ENCODE measurements around the gene EOLA2. TPM values are rescaled to one million over a fixed set of nuclear protein-coding genes. Genes with fewer than 3 reads are reported as not detected.
A peak's percentile ranks its signal among the peaks of the same experiment; 100 is the strongest.
"Not testable (repeated sequence)": the region's sequence is repeated elsewhere in the genome, so short reads cannot be mapped to it uniquely, and the experiment has no call there.

EOLA2 gene
- total RNA-seq, 1 donor from 2014 or later = 45.1 TPM

- not testable (repeated sequence) for DNase-seq (ENCODE audit: low spot score); H3K4me3 Mint-ChIP-seq (ENCODE audit: low read depth); H3K4me1 Mint-ChIP-seq (ENCODE audit: low read depth); H3K9me3 Mint-ChIP-seq; H3K27me3 Mint-ChIP-seq (ENCODE audit: low read depth); H3K27ac Mint-ChIP-seq
- intact Hi-C loops (cut with micrococcal nuclease) = loop anchor here (10.0 kb wide), 2 partner anchors 411 to 629 kb away; no protein-coding TSS in a partner anchor
- peaks cover 13% of the 10 kb centered on the region for H3K36me3 Mint-ChIP-seq (ENCODE audit: low read depth)
Measured at GRCh38 chrX:149945820-149946219, 7.5 kb upstream of the EOLA2 start.

GRCh38 chrX:149945087-149945670 lies 6.9 kb upstream of the EOLA2 start:
- not testable (repeated sequence) for H3K4me3 Mint-ChIP-seq (ENCODE audit: low read depth); DNase-seq (ENCODE audit: low spot score); H3K4me1 Mint-ChIP-seq (ENCODE audit: low read depth); H3K9me3 Mint-ChIP-seq; H3K27me3 Mint-ChIP-seq (ENCODE audit: low read depth); H3K27ac Mint-ChIP-seq
- intact Hi-C loops (cut with micrococcal nuclease) = loop anchor here (10.0 kb wide), 2 partner anchors 410 to 630 kb away; no protein-coding TSS in a partner anchor
- peaks cover 13% of the 10 kb centered on the region for H3K36me3 Mint-ChIP-seq (ENCODE audit: low read depth)

GRCh38 chrX:149940674-149941024 lies 2.4 kb upstream of the EOLA2 start:
- not testable (repeated sequence) for H3K4me1 Mint-ChIP-seq (ENCODE audit: low read depth); H3K27me3 Mint-ChIP-seq (ENCODE audit: low read depth); H3K36me3 Mint-ChIP-seq (ENCODE audit: low read depth); DNase-seq (ENCODE audit: low spot score); H3K9me3 Mint-ChIP-seq
- peak overlapping the region; percentile 82 for H3K4me3 Mint-ChIP-seq (ENCODE audit: low read depth)
- intact Hi-C loops (cut with micrococcal nuclease) = loop anchor here (2.0 to 10.0 kb wide), 3 partner anchors 68 to 634 kb away; no protein-coding TSS in a partner anchor
- peak overlapping the region; percentile 90 for H3K27ac Mint-ChIP-seq

- Mint-ChIP-seq H3K4me1 (ENCODE audit: low read depth) (peaks cover 1% of the 10 kb centered on the region), H3K36me3 (ENCODE audit: low read depth) (no peaks in the 10 kb centered on the region), H3K27me3 (ENCODE audit: low read depth) (no peaks in the 10 kb centered on the region), H3K9me3 (no peaks in the 10 kb centered on the region), H3K4me3 (ENCODE audit: low read depth) (peak overlapping the region; percentile 82), H3K27ac (peak overlapping the region; percentile 90)
- peak; percentile 89 for DNase-seq (ENCODE audit: low spot score)
- intact Hi-C loops (cut with micrococcal nuclease) = loop anchor here (2.0 to 10.0 kb wide), 5 partner anchors 67 to 955 kb away; partner anchors contain the start of genes CD99L2 and MTMR1
Measured at GRCh38 chrX:149939905-149940673, 1.8 kb upstream of the EOLA2 start.

- peak overlapping the region; percentile 82 for H3K4me3 Mint-ChIP-seq (ENCODE audit: low read depth)
- no peaks in the 10 kb centered on the region for H3K27me3 Mint-ChIP-seq (ENCODE audit: low read depth)
- peak overlapping the region; percentile 90 for H3K27ac Mint-ChIP-seq
- DNase-seq (ENCODE audit: low spot score) = no peak
- no peaks in the 10 kb centered on the region for H3K9me3 Mint-ChIP-seq
- H3K4me1 Mint-ChIP-seq (ENCODE audit: low read depth) = peaks cover 1% of the 10 kb centered on the region
- intact Hi-C loops (cut with micrococcal nuclease) = loop anchor here (10.0 kb wide), 2 partner anchors 755 to 955 kb away; partner anchors contain the start of genes CD99L2 and MTMR1
- peaks cover 2% of the 10 kb centered on the region for H3K36me3 Mint-ChIP-seq (ENCODE audit: low read depth)
Measured at GRCh38 chrX:149939655-149939904, 1.3 kb upstream of the EOLA2 start.

GRCh38 chrX:149938881-149939654 lies 777 bp upstream of the EOLA2 start:
- H3K36me3 Mint-ChIP-seq (ENCODE audit: low read depth) = peaks cover 6% of the 10 kb centered on the region
- no peaks in the 10 kb centered on the region for H3K9me3 Mint-ChIP-seq
- H3K27ac Mint-ChIP-seq = peak overlapping the region; percentile 67
- DNase-seq (ENCODE audit: low spot score) = peak; percentile 85
- no peak overlapping the region for H3K4me3 Mint-ChIP-seq (ENCODE audit: low read depth)
- no peaks in the 10 kb centered on the region for H3K27me3 Mint-ChIP-seq (ENCODE audit: low read depth)
- H3K4me1 Mint-ChIP-seq (ENCODE audit: low read depth) = peaks cover 1% of the 10 kb centered on the region
- intact Hi-C loops (cut with micrococcal nuclease) = loop anchor here (10.0 kb wide), 2 partner anchors 756 to 956 kb away; partner anchors contain the start of genes CD99L2 and MTMR1

GRCh38 chrX:149937871-149938426 lies 342 bp downstream of the EOLA2 start:
- Mint-ChIP-seq H3K9me3 (no peaks in the 10 kb centered on the region), H3K36me3 (ENCODE audit: low read depth) (peaks cover 6% of the 10 kb centered on the region), H3K27ac (peak overlapping the region; percentile 99), H3K4me3 (ENCODE audit: low read depth) (peak overlapping the region; percentile 86), H3K27me3 (ENCODE audit: low read depth) (no peaks in the 10 kb centered on the region), H3K4me1 (ENCODE audit: low read depth) (peaks cover 1% of the 10 kb centered on the region)
- intact Hi-C loops (cut with micrococcal nuclease) = loop anchor here (10.0 kb wide), 2 partner anchors 757 to 957 kb away; partner anchors contain the start of genes CD99L2 and MTMR1
- no peak for DNase-seq (ENCODE audit: low spot score)

GRCh38 chrX:149937328-149937727 lies 963 bp downstream of the EOLA2 start:
- H3K27me3 Mint-ChIP-seq (ENCODE audit: low read depth); DNase-seq (ENCODE audit: low spot score); H3K4me1 Mint-ChIP-seq (ENCODE audit: low read depth); H3K36me3 Mint-ChIP-seq (ENCODE audit: low read depth); H3K9me3 Mint-ChIP-seq: not testable (repeated sequence)
- Mint-ChIP-seq H3K27ac (peak overlapping the region; percentile 99), H3K4me3 (ENCODE audit: low read depth) (peak overlapping the region; percentile 86)
- intact Hi-C loops (cut with micrococcal nuclease) = loop anchor here (10.0 kb wide), 2 partner anchors 757 to 957 kb away; partner anchors contain the start of genes CD99L2 and MTMR1

GRCh38 chrX:149933547-149933946 lies 4.7 kb downstream of the EOLA2 start:
- H3K36me3 Mint-ChIP-seq (ENCODE audit: low read depth); H3K27me3 Mint-ChIP-seq (ENCODE audit: low read depth); DNase-seq (ENCODE audit: low spot score); H3K4me1 Mint-ChIP-seq (ENCODE audit: low read depth); H3K4me3 Mint-ChIP-seq (ENCODE audit: low read depth); H3K27ac Mint-ChIP-seq; H3K9me3 Mint-ChIP-seq: not testable (repeated sequence)
- intact Hi-C loops (cut with micrococcal nuclease) = loop anchor here (10.0 kb wide), 2 partner anchors 761 to 961 kb away; partner anchors contain the start of genes CD99L2 and MTMR1

GRCh38 chrX:149932970-149933369 lies 5.3 kb downstream of the EOLA2 start:
- H3K4me1 Mint-ChIP-seq (ENCODE audit: low read depth); H3K27ac Mint-ChIP-seq; H3K27me3 Mint-ChIP-seq (ENCODE audit: low read depth); DNase-seq (ENCODE audit: low spot score); H3K4me3 Mint-ChIP-seq (ENCODE audit: low read depth); H3K9me3 Mint-ChIP-seq; H3K36me3 Mint-ChIP-seq (ENCODE audit: low read depth): not testable (repeated sequence)
- intact Hi-C loops (cut with micrococcal nuclease) = loop anchor here (10.0 kb wide), 2 partner anchors 762 to 962 kb away; partner anchors contain the start of genes CD99L2 and MTMR1

- H3K27ac Mint-ChIP-seq; H3K4me3 Mint-ChIP-seq (ENCODE audit: low read depth); H3K9me3 Mint-ChIP-seq; H3K27me3 Mint-ChIP-seq (ENCODE audit: low read depth); H3K4me1 Mint-ChIP-seq (ENCODE audit: low read depth); DNase-seq (ENCODE audit: low spot score); H3K36me3 Mint-ChIP-seq (ENCODE audit: low read depth): not testable (repeated sequence)
- intact Hi-C loops (cut with micrococcal nuclease) = loop anchor here (10.0 kb wide), 2 partner anchors 763 to 963 kb away; partner anchors contain the start of genes CD99L2 and MTMR1
Measured at GRCh38 chrX:149932150-149932549, 6.1 kb downstream of the EOLA2 start.

GRCh38 chrX:149931355-149931754 lies 6.9 kb downstream of the EOLA2 start:
- intact Hi-C loops (cut with micrococcal nuclease) = loop anchor here (10.0 kb wide), 2 partner anchors 763 to 963 kb away; partner anchors contain the start of genes CD99L2 and MTMR1
- not testable (repeated sequence) for H3K4me3 Mint-ChIP-seq (ENCODE audit: low read depth); H3K27me3 Mint-ChIP-seq (ENCODE audit: low read depth); DNase-seq (ENCODE audit: low spot score); H3K4me1 Mint-ChIP-seq (ENCODE audit: low read depth); H3K27ac Mint-ChIP-seq; H3K36me3 Mint-ChIP-seq (ENCODE audit: low read depth); H3K9me3 Mint-ChIP-seq
